WTC11 (cell line): ENCODE measurements around the gene LRRC47. TPM values are rescaled to one million over a fixed set of nuclear protein-coding genes. Genes with fewer than 3 reads are reported as not detected.

Source experiments
- ATAC-seq: fragments of 200-7000 bp; cut with Tn5 transposase; 2 replicates; pipeline ENCODE4 v1.10.0; 2021; ENCODE audit warnings: mild to moderate bottlenecking, moderate library complexity
- CTCF ChIA-PET: fragments of 300-600 bp; sonication (Branson Sonifier 250); formaldehyde crosslinking; loops from one replicate; lab custom pipeline; 2021; ENCODE audit warnings: antibody characterized with exemption; lab: Charles Lee
- POLR2A ChIA-PET: fragments of 350-600 bp; sonication (Branson Sonifier 250); formaldehyde crosslinking; loops from one replicate; lab custom pipeline; 2021; ENCODE audit warnings: antibody characterized with exemption; lab: Charles Lee
- DNase-seq: peaks from one replicate; pipeline ENCODE4 v3.0.0; 2021; ENCODE audit warnings: low spot score
- H3K27ac Mint-ChIP-seq: 2 replicates; pipeline ENCODE4 v1.8.0; 2021; ENCODE audit warnings: mixed read lengths
- H3K27me3 Mint-ChIP-seq: 2 replicates; pipeline ENCODE4 v1.8.0; 2021; ENCODE audit warnings: low read depth, mild to moderate bottlenecking, moderate library complexity, mixed read lengths
- H3K36me3 Mint-ChIP-seq: 2 replicates; pipeline ENCODE4 v1.8.0; 2021; ENCODE audit warnings: mixed read lengths
- H3K4me1 Mint-ChIP-seq: 2 replicates; pipeline ENCODE4 v1.8.0; 2022; ENCODE audit warnings: mixed read lengths
- H3K4me3 Mint-ChIP-seq: 2 replicates; pipeline ENCODE4 v1.8.0; 2021; ENCODE audit warnings: mild to moderate bottlenecking, moderate library complexity, mixed read lengths
- H3K9me3 Mint-ChIP-seq: 2 replicates; pipeline ENCODE4 v1.8.0; 2021; ENCODE audit warnings: mixed read lengths
- ATF1 ChIP-seq: sonication (generic); formaldehyde crosslinking; IDR thresholded peaks from 2 replicates; pipeline ENCODE4 v1.8.1; 2023; ENCODE audit warnings: mild to moderate bottlenecking, moderate library complexity, missing genetic modification reagents
- CREM ChIP-seq: sonication (generic); formaldehyde crosslinking; IDR thresholded peaks from 2 replicates; pipeline ENCODE4 v1.8.1; 2022; ENCODE audit warnings: mild to moderate bottlenecking, missing genetic modification reagents, moderate library complexity
- EMX1 ChIP-seq: fragments of 250-450 bp; sonication (Bioruptor Pico); IDR thresholded peaks from 2 replicates; pipeline ENCODE4 v1.8.0; 2021; ENCODE audit warnings: mild to moderate bottlenecking
- FOXK1 ChIP-seq: sonication (generic); formaldehyde crosslinking; IDR thresholded peaks from 2 replicates; pipeline ENCODE4 v1.8.0; 2022; ENCODE audit warnings: mild to moderate bottlenecking, moderate library complexity, missing genetic modification reagents
- GABPB1 ChIP-seq: sonication (generic); formaldehyde crosslinking; IDR thresholded peaks from 2 replicates; pipeline ENCODE4 v1.8.1; 2023; ENCODE audit warnings: mild to moderate bottlenecking, missing genetic modification reagents
- KAT7 ChIP-seq: sonication (generic); formaldehyde crosslinking; IDR thresholded peaks from 2 replicates; pipeline ENCODE4 v1.8.1; 2023; ENCODE audit warnings: missing genetic modification reagents, mild to moderate bottlenecking, borderline replicate concordance
- MXD4 ChIP-seq: fragments of 250-450 bp; sonication (Bioruptor Pico); IDR thresholded peaks from 2 replicates; pipeline ENCODE4 v1.8.0; 2021; ENCODE audit warnings: mild to moderate bottlenecking, moderate library complexity, borderline replicate concordance
- MYBL2 ChIP-seq: sonication (generic); formaldehyde crosslinking; IDR thresholded peaks from 2 replicates; pipeline ENCODE4 v1.8.1; 2023; ENCODE audit warnings: mild to moderate bottlenecking, moderate library complexity, missing genetic modification reagents
- PRRX2 ChIP-seq: fragments of 250-450 bp; sonication (Bioruptor Pico); IDR thresholded peaks from 2 replicates; pipeline ENCODE4 v1.8.0; 2021; ENCODE audit warnings: mild to moderate bottlenecking
- RORB ChIP-seq: fragments of 250-450 bp; sonication (Bioruptor Pico); IDR thresholded peaks from 2 replicates; pipeline ENCODE4 v1.9.0; 2021; ENCODE audit warnings: mild to moderate bottlenecking
- TEAD1 ChIP-seq: sonication (generic); formaldehyde crosslinking; IDR thresholded peaks from 2 replicates; pipeline ENCODE4 v1.8.0; 2022; ENCODE audit warnings: mild to moderate bottlenecking, missing genetic modification reagents
- total RNA-seq: library from RNA; stranded (reverse); gene quantifications from 3 replicates; pipeline ENCODE4 v1.2.3, GENCODE V29; 2021
- TF ChIP-seq, protein P1 (sequence below): sonication (generic); formaldehyde crosslinking; IDR thresholded peaks from 2 replicates; pipeline ENCODE4 v1.8.0; 2022; ENCODE audit warnings: mild to moderate bottlenecking, missing genetic modification reagents
- TF ChIP-seq, protein P2 (sequence below): sonication (generic); formaldehyde crosslinking; IDR thresholded peaks from 2 replicates; pipeline ENCODE4 v1.8.0; 2023; ENCODE audit warnings: mild to moderate bottlenecking, missing genetic modification reagents
- TF ChIP-seq, protein P3 (sequence below): sonication (generic); formaldehyde crosslinking; IDR thresholded peaks from 2 replicates; pipeline ENCODE4 v1.8.0; 2022; ENCODE audit warnings: mild to moderate bottlenecking, missing genetic modification reagents
- TF ChIP-seq, protein P4 (sequence below): fragments of 250-450 bp; sonication (Bioruptor Pico); IDR thresholded peaks from 2 replicates; pipeline ENCODE4 v1.9.0; 2021; ENCODE audit warnings: mild to moderate bottlenecking
- TF ChIP-seq, protein P5 (sequence below): sonication (generic); formaldehyde crosslinking; IDR thresholded peaks from 2 replicates; pipeline ENCODE4 v1.8.1; 2023; ENCODE audit warnings: mild to moderate bottlenecking, moderate library complexity, missing genetic modification reagents

Gene LRRC47
- total RNA-seq, 1 experiment from 2014 or later: 92.4 TPM

DNA sequence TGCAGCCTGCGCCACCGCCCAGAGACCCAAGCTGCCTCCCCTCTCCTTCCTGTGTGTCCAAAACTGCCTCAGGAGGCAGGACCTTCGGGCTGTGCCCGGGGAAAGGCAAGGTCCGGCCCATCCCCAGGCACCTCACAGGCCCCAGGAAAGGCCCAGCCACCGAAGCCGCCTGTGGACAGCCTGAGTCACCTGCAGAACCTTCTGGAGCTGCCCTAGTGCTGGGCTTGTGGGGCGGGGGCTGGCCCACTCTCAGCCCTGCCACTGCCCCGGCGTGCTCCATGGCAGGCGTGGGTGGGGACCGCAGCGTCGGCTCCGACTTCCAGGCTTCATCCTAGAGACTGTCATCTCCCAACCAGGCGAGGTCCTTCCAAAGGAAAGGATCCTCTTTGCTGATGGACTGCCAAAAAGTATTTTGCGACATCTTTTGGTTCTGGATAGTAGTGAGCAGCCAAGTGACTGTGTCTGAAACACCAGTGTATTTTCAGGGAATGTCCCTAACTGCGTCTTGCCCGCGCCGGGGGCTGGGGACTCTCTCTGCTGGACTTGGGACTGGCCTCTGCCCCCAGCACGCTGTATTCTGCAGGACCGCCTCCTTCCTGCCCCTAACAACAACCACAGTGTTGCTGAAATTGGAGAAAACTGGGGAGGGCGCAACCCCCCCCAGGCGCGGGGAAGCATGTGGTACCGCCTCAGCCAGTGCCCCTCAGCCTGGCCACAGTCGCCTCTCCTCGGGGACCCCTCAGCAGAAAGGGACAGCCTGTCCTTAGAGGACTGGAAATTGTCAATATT lies 63.0 kb downstream of the LRRC47 start:
- DNase-seq (no peak), ATAC-seq (no peak)
- peaks cover 19% of the 10 kb centered on the region for H3K36me3 Mint-ChIP-seq
- CTCF ChIA-PET: interaction anchor here (0.6 to 2.7 kb wide), 8 partner anchors 9 to 242 kb away, joined by 3 to 31 read pairs (median 4); no protein-coding TSS in a partner anchor
- POLR2A ChIA-PET: interaction anchor here (0.7 to 1.0 kb wide), 2 partner anchors 19 to 36 kb away, joined by 3 to 4 read pairs; no protein-coding TSS in a partner anchor
- no peaks in the 10 kb centered on the region for H3K9me3 Mint-ChIP-seq
- TF ChIP-seq RORB: no peak
- no peak for TF ChIP-seq FOXK1 (CRISPR knock-in tag)
- no peak for TF ChIP-seq CREM (CRISPR knock-in tag)
- TF ChIP-seq, protein P1, sequence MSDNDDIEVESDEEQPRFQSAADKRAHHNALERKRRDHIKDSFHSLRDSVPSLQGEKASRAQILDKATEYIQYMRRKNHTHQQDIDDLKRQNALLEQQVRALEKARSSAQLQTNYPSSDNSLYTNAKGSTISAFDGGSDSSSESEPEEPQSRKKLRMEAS (CRISPR knock-in tag): 0 out of 2 replicates have a peak, but pooled peaks have one; percentile 8
- TF ChIP-seq, protein P2, sequence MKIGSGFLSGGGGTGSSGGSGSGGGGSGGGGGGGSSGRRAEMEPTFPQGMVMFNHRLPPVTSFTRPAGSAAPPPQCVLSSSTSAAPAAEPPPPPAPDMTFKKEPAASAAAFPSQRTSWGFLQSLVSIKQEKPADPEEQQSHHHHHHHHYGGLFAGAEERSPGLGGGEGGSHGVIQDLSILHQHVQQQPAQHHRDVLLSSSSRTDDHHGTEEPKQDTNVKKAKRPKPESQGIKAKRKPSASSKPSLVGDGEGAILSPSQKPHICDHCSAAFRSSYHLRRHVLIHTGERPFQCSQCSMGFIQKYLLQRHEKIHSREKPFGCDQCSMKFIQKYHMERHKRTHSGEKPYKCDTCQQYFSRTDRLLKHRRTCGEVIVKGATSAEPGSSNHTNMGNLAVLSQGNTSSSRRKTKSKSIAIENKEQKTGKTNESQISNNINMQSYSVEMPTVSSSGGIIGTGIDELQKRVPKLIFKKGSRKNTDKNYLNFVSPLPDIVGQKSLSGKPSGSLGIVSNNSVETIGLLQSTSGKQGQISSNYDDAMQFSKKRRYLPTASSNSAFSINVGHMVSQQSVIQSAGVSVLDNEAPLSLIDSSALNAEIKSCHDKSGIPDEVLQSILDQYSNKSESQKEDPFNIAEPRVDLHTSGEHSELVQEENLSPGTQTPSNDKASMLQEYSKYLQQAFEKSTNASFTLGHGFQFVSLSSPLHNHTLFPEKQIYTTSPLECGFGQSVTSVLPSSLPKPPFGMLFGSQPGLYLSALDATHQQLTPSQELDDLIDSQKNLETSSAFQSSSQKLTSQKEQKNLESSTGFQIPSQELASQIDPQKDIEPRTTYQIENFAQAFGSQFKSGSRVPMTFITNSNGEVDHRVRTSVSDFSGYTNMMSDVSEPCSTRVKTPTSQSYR (CRISPR knock-in tag): no peak
- TF ChIP-seq, protein P3, sequence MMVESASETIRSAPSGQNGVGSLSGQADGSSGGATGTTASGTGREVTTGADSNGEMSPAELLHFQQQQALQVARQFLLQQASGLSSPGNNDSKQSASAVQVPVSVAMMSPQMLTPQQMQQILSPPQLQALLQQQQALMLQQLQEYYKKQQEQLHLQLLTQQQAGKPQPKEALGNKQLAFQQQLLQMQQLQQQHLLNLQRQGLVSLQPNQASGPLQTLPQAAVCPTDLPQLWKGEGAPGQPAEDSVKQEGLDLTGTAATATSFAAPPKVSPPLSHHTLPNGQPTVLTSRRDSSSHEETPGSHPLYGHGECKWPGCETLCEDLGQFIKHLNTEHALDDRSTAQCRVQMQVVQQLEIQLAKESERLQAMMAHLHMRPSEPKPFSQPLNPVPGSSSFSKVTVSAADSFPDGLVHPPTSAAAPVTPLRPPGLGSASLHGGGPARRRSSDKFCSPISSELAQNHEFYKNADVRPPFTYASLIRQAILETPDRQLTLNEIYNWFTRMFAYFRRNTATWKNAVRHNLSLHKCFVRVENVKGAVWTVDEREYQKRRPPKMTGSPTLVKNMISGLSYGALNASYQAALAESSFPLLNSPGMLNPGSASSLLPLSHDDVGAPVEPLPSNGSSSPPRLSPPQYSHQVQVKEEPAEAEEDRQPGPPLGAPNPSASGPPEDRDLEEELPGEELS (CRISPR knock-in tag): 0 out of 2 replicates have a peak, but pooled peaks have one; percentile 36
- TF ChIP-seq GABPB1 (CRISPR knock-in tag): no peak
- TF ChIP-seq, protein P4, sequence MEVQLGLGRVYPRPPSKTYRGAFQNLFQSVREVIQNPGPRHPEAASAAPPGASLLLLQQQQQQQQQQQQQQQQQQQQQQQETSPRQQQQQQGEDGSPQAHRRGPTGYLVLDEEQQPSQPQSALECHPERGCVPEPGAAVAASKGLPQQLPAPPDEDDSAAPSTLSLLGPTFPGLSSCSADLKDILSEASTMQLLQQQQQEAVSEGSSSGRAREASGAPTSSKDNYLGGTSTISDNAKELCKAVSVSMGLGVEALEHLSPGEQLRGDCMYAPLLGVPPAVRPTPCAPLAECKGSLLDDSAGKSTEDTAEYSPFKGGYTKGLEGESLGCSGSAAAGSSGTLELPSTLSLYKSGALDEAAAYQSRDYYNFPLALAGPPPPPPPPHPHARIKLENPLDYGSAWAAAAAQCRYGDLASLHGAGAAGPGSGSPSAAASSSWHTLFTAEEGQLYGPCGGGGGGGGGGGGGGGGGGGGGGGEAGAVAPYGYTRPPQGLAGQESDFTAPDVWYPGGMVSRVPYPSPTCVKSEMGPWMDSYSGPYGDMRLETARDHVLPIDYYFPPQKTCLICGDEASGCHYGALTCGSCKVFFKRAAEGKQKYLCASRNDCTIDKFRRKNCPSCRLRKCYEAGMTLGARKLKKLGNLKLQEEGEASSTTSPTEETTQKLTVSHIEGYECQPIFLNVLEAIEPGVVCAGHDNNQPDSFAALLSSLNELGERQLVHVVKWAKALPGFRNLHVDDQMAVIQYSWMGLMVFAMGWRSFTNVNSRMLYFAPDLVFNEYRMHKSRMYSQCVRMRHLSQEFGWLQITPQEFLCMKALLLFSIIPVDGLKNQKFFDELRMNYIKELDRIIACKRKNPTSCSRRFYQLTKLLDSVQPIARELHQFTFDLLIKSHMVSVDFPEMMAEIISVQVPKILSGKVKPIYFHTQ: no peak
- 0 out of 2 replicates have a peak, but pooled peaks have one; percentile 2 for TF ChIP-seq ATF1 (CRISPR knock-in tag)
- no peak for TF ChIP-seq KAT7 (CRISPR knock-in tag)
- TF ChIP-seq MXD4 (CRISPR knock-in tag): no peak
- peaks cover 10% of the 10 kb centered on the region; the same call in 1 of the 2 replicates for H3K4me1 Mint-ChIP-seq
- no peaks in the 10 kb centered on the region for H3K27me3 Mint-ChIP-seq
- H3K4me3 Mint-ChIP-seq: peak overlapping the region; percentile 36
- 0 out of 2 replicates have a peak overlapping the region, but pooled peaks have one; percentile 45 for H3K27ac Mint-ChIP-seq

DNA sequence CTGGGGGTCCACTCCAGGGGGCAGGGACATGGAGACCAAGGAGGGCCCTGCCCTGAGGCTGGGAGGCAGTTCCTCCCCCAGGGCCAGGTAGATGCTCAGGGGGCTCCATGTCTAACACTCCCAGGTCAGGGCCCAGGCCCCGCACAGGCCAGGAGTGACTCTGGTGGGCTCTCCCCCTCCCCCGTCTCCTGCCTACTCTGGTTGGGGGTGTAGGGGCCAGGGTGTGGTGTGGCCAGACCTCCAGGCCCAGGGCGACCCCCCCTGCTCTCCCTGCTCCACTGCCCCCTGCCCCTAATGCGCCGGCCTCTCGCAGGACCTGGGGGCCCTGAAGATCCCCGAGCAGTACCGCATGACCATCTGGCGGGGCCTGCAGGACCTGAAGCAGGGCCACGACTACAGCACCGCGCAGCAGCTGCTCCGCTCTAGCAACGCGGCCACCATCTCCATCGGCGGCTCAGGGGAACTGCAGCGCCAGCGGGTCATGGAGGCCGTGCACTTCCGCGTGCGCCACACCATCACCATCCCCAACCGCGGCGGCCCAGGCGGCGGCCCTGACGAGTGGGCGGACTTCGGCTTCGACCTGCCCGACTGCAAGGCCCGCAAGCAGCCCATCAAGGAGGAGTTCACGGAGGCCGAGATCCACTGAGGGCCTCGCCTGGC lies 63.7 kb downstream of the LRRC47 start:
- ATAC-seq: peak; percentile 63
- Mint-ChIP-seq H3K4me1 (peaks cover 10% of the 10 kb centered on the region; the same call in 1 of the 2 replicates), H3K36me3 (peaks cover 14% of the 10 kb centered on the region), H3K27ac (no peak overlapping the region), H3K4me3 (peak overlapping the region; percentile 36), H3K9me3 (no peaks in the 10 kb centered on the region), H3K27me3 (no peaks in the 10 kb centered on the region)
- ChIA-PET CTCF (interaction anchor here (1.0 to 2.7 kb wide), 5 partner anchors 8 to 242 kb away, joined by 3 to 31 read pairs (median 3); no protein-coding TSS in a partner anchor), POLR2A (interaction anchor here (1.1 kb wide), 1 partner anchor 37 kb away, joined by 4 read pairs; no protein-coding TSS in a partner anchor)
- TF ChIP-seq RORB (no peak), MYBL2 (no peak), TEAD1 (0 out of 2 replicates have a peak, but pooled peaks have one; percentile 23), ATF1 (CRISPR knock-in tag) (peak; percentile 49; the same call in 1 of the 2 replicates), EMX1 (no peak), PRRX2 (CRISPR knock-in tag) (no peak)
- TF ChIP-seq, protein P5, sequence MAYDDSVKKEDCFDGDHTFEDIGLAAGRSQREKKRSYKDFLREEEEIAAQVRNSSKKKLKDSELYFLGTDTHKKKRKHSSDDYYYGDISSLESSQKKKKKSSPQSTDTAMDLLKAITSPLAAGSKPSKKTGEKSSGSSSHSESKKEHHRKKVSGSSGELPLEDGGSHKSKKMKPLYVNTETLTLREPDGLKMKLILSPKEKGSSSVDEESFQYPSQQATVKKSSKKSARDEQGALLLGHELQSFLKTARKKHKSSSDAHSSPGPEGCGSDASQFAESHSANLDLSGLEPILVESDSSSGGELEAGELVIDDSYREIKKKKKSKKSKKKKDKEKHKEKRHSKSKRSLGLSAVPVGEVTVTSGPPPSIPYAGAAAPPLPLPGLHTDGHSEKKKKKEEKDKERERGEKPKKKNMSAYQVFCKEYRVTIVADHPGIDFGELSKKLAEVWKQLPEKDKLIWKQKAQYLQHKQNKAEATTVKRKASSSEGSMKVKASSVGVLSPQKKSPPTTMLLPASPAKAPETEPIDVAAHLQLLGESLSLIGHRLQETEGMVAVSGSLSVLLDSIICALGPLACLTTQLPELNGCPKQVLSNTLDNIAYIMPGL: peak; percentile 48; the same call in 1 of the 2 replicates
- TF ChIP-seq, protein P1 (CRISPR knock-in tag): 0 out of 2 replicates have a peak, but pooled peaks have one; percentile 7
- DNase-seq: peak; percentile 66
